Epidermal melanocyte (primary cell): Measurements from ENCODE around the gene EXPH5.

ENCODE experiments used
- DNase-seq: peaks from one replicate; pipeline ENCODE4 v3.0.0; 2011; ENCODE audit warnings: low spot score; ENCODE audit not compliant: insufficient read length

Gene EXPH5

DNA sequence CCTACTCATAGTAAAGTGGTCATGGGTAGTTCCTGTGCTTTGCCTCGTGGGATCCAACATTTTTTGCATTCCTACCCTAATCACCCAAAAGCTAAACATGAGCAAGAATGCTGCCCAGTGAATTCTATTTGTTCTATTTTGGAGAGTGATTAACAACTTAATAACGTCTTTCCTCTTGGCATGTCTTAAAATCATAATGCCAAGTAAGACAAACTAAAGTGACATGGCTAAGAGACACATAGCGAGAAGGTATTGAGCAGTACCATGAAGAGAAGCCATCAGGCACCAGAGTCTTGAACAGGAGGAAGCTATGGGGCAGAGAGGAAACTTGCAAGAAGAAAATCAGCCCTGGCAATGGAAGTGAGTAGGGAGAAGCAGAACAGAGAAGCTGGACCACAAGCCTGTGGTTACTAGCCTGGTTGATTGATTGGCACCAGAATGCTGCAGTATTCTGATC, 32.0 kb downstream of the EXPH5 start:
- no peak for DNase-seq

GRCh38 chr11:108559904-108560303, 33.7 kb downstream of the EXPH5 start:
- peak; percentile 51 for DNase-seq

GRCh38 chr11:108559340-108559739, 34.2 kb downstream of the EXPH5 start:
- DNase-seq = no peak

GRCh38 chr11:108558222-108558621, 35.3 kb downstream of the EXPH5 start:
- no peak for DNase-seq

- DNase-seq = no peak
These were observed 37.5 kb downstream of the EXPH5 start for GRCh38 chr11:108556019-108556418.

GRCh38 chr11:108551651-108552462, 41.7 kb downstream of the EXPH5 start:
- DNase-seq = no peak

GRCh38 chr11:108549319-108549885, 44.2 kb downstream of the EXPH5 start:
- no peak for DNase-seq

DNA sequence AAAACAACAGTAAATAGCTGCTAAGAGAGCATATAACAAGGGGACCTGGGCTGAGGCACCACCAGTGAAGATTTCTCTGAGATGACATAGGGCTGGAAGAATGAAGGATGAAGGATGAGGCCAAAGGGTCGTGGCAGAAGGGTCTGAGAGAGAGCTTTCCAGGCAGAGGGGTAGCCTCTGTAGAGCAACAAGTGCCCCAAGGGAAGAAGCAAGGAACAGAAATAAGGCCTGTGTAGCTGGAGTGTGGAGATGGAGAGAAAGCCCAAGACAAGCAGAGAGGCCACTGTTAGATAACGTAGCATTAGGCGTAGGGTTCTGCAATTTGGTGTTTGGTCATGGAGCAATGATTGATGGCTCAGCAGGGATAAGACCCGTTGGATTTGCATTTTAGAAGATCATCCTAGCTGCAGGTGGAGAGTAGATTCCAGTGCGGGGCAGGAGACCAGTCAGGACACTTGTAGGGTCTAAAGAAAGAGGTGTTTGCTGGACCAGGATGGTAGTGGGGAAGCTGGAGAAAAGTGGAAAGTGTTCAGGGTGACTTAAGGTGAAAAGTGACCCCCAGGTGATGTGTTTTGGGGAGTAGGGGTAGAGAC, 47.6 kb downstream of the EXPH5 start:
- no peak for DNase-seq

- DNase-seq = no peak
These were observed 50.1 kb downstream of the EXPH5 start for GRCh38 chr11:108543316-108543964.

DNA sequence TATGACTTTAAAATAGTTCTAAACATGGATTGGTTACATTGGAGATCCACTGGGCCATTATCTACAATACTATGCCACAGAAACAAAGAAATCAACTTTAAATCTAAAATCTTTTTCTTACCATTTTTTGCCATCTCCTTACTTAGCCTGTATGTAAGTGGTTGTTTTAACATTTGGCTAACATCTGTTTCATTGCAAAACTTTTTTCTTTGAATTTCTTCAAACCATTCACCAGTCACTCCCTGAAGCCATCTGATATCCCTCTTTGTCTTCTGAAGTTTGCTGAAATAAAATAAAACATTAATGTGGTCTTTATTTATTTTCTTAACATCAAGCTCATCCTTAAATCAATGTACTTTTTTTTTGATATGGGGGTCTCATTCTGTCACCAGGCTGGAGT, 52.0 kb downstream of the EXPH5 start:
- no peak for DNase-seq

DNA sequence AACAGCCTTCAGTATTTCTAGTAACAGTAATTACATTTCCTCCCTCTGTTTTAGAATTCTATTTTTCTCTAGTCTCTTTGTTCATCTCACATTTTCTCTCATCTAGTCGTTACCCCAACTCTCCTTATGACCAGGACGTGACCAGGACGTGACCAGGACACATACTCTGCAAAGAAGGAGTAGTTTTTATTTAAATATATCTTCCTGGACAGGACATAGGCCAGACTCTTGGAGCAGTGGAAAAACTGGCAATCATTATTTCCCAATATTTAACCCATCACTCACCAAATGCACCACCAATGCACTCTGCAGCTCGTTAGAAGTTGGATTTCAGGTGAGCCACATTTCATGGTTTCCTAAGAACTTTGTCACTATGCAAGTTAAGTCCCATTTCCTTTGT, 55.1 kb downstream of the EXPH5 start:
- DNase-seq = no peak

DNA sequence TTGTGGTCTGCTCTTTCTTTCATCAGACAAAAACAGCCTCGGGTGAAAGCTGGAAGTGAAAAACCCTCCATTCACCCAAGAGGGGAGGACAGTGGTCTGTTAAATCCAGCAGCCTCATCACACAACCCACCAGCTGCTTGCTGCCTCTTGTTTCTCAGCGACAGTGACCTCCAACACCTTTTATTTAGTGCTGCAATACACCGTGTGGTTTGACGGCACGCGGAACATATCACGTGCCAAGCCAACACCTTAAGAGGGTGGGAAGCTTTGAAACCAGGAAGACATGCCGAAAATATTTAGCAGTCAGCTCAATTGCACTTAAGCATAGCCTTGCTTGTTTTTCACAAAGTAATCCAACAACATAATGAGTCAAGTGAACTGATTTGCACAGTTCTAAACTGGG, 55.5 kb downstream of the EXPH5 start:
- no peak for DNase-seq

DNA sequence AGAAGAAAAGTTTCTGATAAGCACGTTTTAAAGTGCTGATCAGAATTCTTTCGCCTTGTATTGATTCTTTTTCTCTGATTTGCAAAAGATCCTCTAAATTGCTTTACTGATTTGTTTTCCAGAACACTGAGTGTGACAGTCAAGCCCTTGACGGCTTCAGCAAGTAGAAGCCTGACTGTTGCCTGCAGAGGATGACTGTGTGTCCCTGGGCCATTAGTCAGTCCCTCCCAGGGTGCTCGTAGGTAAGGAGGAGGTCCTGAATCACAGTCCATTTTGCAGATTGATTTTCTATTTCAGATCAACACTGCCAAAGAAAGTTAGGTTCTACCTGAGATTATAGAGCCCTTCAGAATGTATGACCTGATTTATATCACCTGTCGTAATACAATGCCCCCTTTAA, 56.8 kb downstream of the EXPH5 start:
- no peak for DNase-seq

GRCh38 chr11:108535384-108535955, 58.1 kb downstream of the EXPH5 start:
- DNase-seq = no peak

GRCh38 chr11:108534274-108534882, 59.2 kb downstream of the EXPH5 start:
- no peak for DNase-seq

DNA sequence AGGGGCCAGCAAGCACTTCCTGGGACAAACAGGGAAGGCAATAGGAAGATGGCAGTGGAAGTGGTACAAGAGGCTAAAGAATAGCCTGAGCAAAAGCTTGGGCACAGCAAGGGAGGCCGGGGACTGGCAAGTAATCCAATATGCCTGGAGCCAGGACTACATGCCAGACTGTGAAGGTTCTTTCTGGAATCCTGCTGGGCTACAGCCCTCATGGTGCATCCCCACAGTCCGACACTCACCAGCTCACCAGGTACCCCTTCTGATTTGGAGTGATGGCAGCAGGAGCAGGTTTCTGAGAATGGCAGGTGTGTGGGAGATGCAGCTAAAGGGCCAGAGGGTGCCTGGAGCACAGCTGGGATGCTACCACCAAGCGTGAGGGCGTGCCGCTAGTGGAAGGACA, 63.1 kb downstream of the EXPH5 start:
- no peak for DNase-seq

DNA sequence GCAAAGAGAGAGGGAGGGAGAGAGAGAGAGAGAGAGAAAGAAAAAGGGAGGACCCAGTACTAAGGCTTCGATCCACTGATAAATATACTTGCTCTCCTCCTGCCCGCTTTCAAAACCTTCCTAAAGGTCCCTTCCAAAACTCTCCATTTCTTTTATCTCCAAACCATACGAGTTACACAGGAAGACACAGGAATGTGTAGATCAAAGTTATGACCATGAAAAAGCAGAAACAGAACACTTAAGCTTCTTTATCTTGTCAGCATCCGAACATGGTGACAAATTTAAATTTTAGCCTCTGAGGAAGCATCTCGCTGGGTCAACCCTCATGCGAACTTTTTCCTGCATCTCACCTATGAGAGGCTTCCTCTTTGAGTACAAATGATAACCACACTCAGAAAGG, 66.2 kb downstream of the EXPH5 start:
- no peak for DNase-seq

- no peak for DNase-seq
These were observed 68.4 kb downstream of the EXPH5 start for GRCh38 chr11:108525161-108525560.

DNA sequence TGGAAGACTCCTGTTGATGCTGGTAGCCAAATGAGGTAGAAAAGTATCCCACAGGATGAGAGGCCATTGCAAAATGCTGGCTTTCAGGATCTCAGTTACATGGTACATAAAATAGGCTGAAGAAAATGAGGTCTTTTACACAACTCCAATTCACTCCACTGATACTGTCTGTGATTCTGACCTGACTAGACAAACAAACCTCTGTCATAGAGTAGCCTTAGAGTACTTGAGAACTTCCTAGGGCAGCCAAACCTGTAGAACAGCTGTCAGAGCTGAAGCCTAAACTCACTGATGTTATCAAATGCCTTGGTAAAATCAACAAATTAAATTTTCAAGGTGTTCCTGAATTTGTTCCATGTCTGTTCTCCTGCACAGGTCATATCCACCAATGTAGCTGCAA, 69.1 kb downstream of the EXPH5 start:
- no peak for DNase-seq

DNA sequence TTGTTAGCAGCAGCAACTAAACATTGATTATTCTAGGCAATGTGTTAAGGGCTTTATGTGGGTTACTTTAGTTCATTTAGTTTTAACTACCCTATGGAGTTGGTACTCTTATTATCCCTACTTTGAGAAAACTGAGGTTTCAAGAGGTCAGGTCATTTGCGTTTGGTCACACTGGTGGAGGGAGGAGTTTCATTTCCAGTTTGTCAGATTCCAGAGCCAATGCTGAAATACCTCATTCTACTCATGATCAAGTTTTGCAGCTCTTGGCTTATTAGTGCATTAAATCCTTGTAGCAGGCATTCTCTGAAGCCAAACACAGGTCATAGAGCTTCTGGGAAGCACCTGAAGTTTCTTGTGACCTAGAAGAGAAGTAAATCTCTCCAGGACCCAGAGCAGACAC, 71.2 kb downstream of the EXPH5 start:
- no peak for DNase-seq

- no peak for DNase-seq
These were observed 75.0 kb downstream of the EXPH5 start for GRCh38 chr11:108518581-108518980.
